ENCODE results near the gene CNN2. TPM values are rescaled to one million over a fixed set of nuclear protein-coding genes. Genes with fewer than 3 reads are reported as not detected.

CNN2 gene
- total RNA-seq, result 284 and 606 TPM in 2 replicates

DNA sequence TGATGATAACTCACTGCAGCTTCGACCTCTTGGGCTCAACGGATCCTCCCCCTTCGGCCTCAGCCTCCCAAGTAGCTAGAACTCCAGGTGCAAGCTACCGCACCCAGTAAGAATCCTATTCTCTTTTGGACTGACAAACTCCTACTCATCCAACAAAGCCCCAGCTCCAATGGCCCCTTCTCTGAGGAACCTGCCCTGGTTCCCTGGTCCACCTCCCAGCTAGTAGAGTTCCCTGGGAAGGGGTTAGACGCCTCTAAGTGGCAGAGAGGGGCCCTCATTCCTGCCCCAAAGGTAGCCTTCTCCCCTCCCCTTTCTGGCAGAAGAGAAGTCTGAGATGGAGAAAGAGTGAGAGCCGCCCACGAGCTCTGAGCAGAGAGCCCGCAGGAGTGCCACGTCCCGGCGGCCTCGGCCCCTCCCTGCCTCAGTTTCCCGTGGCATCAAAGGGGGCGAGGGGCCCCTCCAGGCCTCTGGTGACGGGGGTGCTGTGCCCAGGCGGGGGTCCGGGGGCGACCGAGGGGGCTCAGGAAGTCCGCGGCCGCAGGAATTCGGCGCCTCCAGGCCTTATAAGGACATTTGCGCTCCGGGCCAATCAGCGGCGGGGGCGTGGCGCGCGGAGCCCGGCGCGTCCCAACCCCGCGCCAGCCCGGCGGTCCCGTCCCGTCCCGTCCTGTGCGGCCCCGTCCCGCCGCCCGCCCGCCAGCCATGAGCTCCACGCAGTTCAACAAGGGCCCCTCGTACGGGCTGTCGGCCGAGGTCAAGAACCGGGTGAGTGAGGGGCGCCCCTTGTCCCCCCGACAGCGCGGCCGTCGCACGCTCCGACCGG, at the start of gene CNN2:
CNN2 (plus strand) TSS at position 649 of the 823 bp plus-strand sequence; CDS start at position 703, 54 bp downstream.

DNA sequence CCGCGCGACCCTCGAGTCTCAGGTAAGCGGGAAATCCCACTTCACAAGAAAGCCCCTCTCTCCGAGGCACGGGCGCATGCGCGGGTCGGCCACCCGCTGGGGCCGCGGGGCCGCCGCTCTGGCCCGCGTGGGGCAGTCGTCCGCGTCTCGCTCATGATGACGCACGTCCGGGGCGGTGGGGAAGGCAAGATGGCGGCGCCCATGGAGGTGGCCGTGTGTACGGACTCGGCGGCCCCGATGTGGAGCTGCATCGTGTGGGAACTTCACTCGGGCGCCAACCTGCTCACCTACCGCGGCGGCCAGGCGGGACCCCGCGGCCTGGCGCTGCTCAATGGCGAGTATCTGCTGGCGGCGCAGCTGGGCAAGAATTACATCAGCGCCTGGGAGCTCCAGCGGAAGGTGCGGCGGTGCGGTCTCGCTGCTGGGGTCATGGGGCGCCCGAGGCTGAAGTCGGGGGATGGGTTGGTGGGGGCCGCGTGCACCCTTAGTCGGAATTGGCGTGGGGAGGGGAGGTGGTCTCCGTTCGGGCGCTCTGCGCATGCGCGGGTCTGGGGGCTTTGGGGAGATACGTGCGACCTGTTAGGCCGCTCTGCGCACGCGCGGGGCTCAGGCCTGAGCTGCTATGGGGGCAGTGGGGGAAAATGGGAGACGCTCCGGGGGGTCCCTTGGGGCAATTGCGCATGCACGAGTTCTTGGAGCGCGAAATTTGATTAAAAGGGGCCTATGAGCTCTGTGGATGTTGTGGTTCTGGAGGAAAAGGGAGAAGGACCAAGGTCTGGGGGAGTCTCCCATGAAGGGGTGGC, 42.0 kb upstream of the CNN2 start, which contains the start of gene WDR18:
WDR18 (plus strand) TSS at position 181 of the 803 bp plus-strand sequence; CDS start at position 190, 9 bp downstream.

DNA sequence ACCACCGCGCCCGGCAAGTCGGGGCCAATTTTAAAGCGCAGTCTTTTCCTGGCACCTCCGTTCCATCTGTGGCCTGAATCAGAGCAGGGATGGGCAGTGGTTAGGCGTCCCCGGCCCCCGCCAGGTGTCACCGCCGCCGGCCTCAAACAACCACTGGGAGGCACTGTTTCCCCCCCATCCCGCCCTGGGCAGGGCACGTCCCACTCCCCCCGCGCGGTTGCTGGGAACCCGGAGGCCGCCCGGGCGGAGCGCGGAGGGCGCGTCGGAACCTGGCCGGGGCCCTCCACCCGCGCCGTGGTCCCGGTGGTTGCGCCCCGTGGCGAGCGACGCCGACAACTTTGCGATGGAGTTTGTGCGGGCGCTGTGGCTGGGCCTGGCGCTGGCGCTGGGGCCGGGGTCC, 26.3 kb upstream of the CNN2 start, which contains the start of gene GRIN3B:
GRIN3B (plus strand) TSS at position 325 of the 400 bp plus-strand sequence; CDS start at position 344, 19 bp downstream.

DNA sequence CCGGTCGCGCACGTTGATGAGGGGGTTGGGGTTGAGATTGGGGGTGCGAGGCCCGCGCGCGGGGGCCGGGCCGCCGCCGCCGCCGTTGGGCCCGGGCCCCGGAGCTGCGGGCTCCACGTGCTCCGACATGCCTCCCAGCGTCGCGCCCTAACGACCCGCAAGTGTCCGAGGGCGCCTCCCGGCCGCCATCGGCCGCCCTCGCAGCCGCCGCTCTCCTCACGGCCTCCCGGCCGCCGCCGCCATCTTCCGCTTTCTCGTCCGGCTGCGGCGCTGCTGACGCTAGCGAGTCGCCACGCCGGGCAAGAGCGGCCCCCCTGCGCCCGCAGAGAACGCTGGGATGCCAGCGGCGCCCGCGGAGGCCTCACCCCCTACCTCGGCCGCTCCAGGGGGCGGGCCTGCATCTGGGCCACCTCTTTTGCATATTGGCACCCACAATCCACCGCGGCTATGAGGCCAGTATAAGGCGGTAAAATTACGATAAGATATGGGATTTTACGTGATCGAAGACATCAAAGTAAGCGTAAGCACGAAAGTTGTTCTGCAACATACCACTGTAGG, 5.5 kb upstream of the CNN2 start, which contains the start of gene TMEM259:
TMEM259 (minus strand) TSS at position 256 of the 558 bp plus-strand sequence; CDS start at position 129, 127 bp downstream.

DNA sequence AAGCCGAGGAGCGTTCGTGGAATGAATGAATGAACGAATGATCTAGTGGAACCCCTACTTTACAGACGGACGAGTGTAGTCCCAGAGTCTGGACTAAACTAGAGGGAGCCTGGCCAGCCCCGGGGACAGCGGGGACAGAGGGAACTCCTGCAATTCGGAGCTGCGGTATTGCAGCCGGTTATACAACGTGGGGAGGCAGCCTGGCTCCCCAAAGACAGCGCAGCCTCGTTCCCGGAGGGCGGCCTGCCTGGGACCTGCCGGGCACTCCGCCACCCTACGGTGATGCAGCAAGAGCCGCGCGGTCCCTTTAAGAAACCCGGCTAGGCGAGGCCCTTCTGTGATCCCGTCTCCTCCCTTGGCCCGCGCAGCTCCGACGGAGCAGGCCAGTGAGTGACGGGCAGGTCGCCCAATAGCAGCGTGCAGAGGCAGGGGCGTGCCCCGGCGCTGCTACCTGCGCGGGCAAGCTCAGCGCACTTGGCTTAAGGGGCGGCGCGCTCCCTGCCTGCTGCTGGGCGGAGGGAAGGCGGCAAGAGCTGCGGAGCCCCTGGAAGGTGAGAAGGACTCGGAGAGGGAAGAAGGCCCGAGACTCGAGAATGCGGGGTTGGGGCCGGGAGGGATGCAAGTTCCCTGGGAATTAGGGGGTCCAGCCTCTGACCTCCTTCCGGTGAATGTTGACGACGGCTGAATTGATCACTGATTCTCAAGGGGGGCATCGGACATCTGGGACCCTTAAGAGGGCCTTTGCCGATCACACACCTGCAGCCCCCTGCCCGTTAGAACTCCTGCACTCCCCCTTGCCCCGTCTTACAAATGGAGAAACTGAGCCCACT, 13.5 kb downstream of the CNN2 start, which contains the start of gene ABCA7:
ABCA7 (plus strand) TSS at position 462 of the 830 bp plus-strand sequence. CDS start 1,255 bp downstream, outside the sequence.

DNA sequence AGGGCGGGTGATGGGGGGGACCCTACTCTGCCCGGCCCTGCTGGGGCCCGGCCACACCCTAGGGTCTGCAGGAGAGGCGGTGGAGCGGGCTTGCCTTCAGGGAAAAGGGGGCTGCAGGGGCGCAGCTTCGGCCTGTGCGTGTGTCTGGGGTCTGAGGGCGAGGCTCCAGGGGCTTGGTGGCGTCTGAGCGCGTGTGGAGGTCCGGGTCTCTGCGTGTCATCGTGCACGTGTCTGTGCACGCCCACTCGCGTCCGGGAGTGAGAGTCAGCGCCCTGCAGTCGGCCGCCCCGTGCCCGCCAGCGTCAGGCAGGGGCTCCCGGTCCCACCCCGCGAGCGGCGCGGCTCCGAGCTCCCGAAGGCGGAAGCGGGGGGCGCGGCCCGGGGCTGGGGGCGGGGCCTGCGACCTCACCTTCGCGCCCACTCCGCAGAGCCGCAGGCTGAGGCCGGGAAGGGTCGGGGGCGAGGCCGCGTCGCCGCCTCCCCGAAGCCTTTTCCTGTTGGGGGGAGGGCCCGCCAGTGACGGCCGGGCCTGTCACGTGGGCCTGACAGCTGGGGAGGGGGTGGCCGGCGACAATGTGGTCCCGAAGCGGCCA, 40.4 kb downstream of the CNN2 start, which contains the start of gene ARHGAP45:
ARHGAP45 (plus strand) TSS at position 420 of the 593 bp plus-strand sequence. CDS start 239 bp downstream, outside the sequence.

Other genes starting within 250 kb of the CNN2 start
- gene PTBP1, start 229.2 kb upstream of the CNN2 start, total RNA-seq, result 69.5 and 117 TPM in 2 replicates
- 0.59 and 0.78 TPM in 2 replicates for gene PLPPR3, start 204.7 kb upstream of the CNN2 start, total RNA-seq
- gene AZU1, start 198.8 kb upstream of the CNN2 start, total RNA-seq, result not detected in 2 replicates
- gene PRTN3, start 185.6 kb upstream of the CNN2 start, total RNA-seq, result not detected in 2 replicates
- gene ELANE, start 174.3 kb upstream of the CNN2 start, total RNA-seq, result not detected in 2 replicates
- 1.7 and 3.6 TPM in 2 replicates for gene CFD, start 166.9 kb upstream of the CNN2 start, total RNA-seq
- 28.8 and 44.4 TPM in 2 replicates for gene MED16, start 133.4 kb upstream of the CNN2 start, total RNA-seq
- gene RNU6-9, start 133.1 kb upstream of the CNN2 start, total RNA-seq, result not detected in 2 replicates
- gene R3HDM4, start 113.4 kb upstream of the CNN2 start, total RNA-seq, result 21.1 and 32.8 TPM in 2 replicates
- not detected in 2 replicates for gene KISS1R, start 109.3 kb upstream of the CNN2 start, total RNA-seq
- 28.2 and 30.3 TPM in 2 replicates for gene ARID3A, start 100.6 kb upstream of the CNN2 start, total RNA-seq
- gene WDR18, start 42.3 kb upstream of the CNN2 start, total RNA-seq, result 36.4 and 47.5 TPM in 2 replicates
- 0.59 and 0.65 TPM in 2 replicates for gene GRIN3B, start 26.2 kb upstream of the CNN2 start, total RNA-seq
- gene TMEM259, start 5.5 kb upstream of the CNN2 start, total RNA-seq, result 67.4 and 96.1 TPM in 2 replicates
- gene RNU6-2, start 5.1 kb upstream of the CNN2 start, total RNA-seq, result not detected in 2 replicates
- gene ABCA7, start 13.5 kb downstream of the CNN2 start, total RNA-seq, result 9.2 and 10.2 TPM in 2 replicates
- 0.89 and 0.97 TPM in 2 replicates for gene ARHGAP45, start 40.6 kb downstream of the CNN2 start, total RNA-seq
- 63.5 and 107 TPM in 2 replicates for gene POLR2E, start 68.8 kb downstream of the CNN2 start, total RNA-seq
- 159 and 328 TPM in 2 replicates for gene GPX4, start 77.4 kb downstream of the CNN2 start, total RNA-seq
- 46.3 and 72.7 TPM in 2 replicates for gene SBNO2, start 147.7 kb downstream of the CNN2 start, total RNA-seq
- 79.6 and 82.9 TPM in 2 replicates for gene STK11, start 179.2 kb downstream of the CNN2 start, total RNA-seq
- gene CBARP, start 211.4 kb downstream of the CNN2 start, total RNA-seq, result 4.2 and 9.7 TPM in 2 replicates
- gene ATP5F1D, start 215.1 kb downstream of the CNN2 start, total RNA-seq, result 16.0 and 31.6 TPM in 2 replicates
- 23.2 and 32.6 TPM in 2 replicates for gene MIDN, start 222.0 kb downstream of the CNN2 start, total RNA-seq
- gene CIRBP, start 242.7 kb downstream of the CNN2 start, total RNA-seq, result 101 and 177 TPM in 2 replicates
- gene FAM174C, start 248.9 kb downstream of the CNN2 start, total RNA-seq, result 23.8 and 45.4 TPM in 2 replicates

Measured in smooth muscle cell of the umbilical artery (primary cell).